ENCODE results near the gene SRP68. TPM values are rescaled to one million over a fixed set of nuclear protein-coding genes. Genes with fewer than 3 reads are reported as not detected.

Gene SRP68
- total RNA-seq, 2 experiments from 2014 or later: 106 to 108 TPM

DNA sequence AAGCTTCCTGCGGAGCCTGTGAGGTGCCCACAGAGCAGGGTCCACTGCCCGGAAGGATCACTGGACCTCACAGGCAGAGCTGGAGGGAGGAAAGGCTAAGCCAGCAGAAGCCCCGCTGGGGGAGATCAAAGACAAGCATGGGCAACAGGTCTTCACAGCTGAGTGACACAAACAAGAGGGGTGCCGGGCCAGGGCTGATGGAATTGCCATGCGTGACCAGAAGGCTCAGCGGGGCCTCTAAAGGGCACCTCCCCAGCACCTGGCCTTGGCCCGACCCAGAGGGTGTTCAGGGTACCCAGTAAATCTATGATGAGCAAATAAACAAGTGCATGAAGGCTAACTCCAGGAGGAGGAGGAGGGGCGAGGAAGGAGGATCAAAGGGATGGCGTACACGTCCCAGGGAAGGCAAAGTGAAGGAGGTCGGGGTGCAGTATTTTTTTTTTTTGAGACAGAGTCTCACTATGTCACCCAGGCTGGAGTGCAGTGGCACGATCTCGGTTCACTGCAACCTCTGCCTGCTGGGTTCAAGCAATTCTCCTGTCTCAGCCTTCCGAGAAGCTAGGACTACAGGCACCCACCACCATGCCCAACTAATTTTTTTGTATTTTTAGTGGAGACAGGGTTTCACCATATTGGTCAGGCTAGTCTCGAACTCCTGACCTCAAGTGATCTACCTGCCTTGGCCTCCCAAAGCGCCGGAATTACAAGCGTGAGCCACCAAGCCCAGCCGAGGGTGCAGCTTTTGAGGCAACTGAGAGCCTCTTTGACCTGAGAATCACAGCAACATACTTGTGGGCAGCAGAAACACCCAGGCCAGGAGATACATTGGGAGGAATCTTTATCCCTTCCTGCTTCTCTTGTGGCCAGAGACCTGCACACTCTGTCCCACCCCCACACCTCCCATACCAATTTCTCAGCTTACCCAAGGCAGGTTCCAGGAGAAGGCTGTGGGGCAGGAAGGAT is 47.4 kb upstream of the SRP68 start:
- H3K9me3 Mint-ChIP-seq: no peaks in the 10 kb centered on the region
- H3K27me3 Mint-ChIP-seq: no peaks in the 10 kb centered on the region
- DNase-seq (no peak), ATAC-seq (ENCODE audit: poor library complexity) (no peak)
- Histone ChIP-seq H3K9me3 (ENCODE audit: control insufficient read depth in 1 of 2, insufficient read depth in 1 of 2, low read length in 2 of 2) (no peaks in the 10 kb centered on the region), H3K4me1 (ENCODE audit: insufficient read depth, low read length) (peaks cover 25% of the 10 kb centered on the region), H3K4me3 (ENCODE audit: low read length) (no peak overlapping the region), H3K36me3 (ENCODE audit: insufficient read depth, low read length) (no peaks in the 10 kb centered on the region), H3K27me3 (ENCODE audit: control insufficient read depth in 1 of 2, insufficient read depth in 2 of 2, low read length in 2 of 2) (no peaks in the 10 kb centered on the region), H3K27ac (ENCODE audit: low read depth in 1 of 2, low read length in 2 of 2) (no peak overlapping the region)
- H3K4me3 Mint-ChIP-seq: no peak overlapping the region
- intact Hi-C loops (cut with DNase I, micrococcal nuclease): loop anchor here (2.0 to 5.0 kb wide), 3 partner anchors 178 to 278 kb away; no protein-coding TSS in a partner anchor
- POLR2A ChIA-PET: interaction anchor here (0.6 to 4.5 kb wide), 5 partner anchors 16 to 160 kb away, joined by 3 to 43 read pairs (median 4); no protein-coding TSS in a partner anchor
- H3K36me3 Mint-ChIP-seq (ENCODE audit: low read depth): no peaks in the 10 kb centered on the region
- H3K4me1 Mint-ChIP-seq (ENCODE audit: low read depth): peaks cover 5% of the 10 kb centered on the region
- no peak overlapping the region for H3K27ac Mint-ChIP-seq
- CTCF ChIA-PET: interaction anchor here (1.2 to 9.6 kb wide), 2 partner anchors 62 to 160 kb away, joined by 5 to 130 read pairs; no protein-coding TSS in a partner anchor
- TF ChIP-seq, protein P1, sequence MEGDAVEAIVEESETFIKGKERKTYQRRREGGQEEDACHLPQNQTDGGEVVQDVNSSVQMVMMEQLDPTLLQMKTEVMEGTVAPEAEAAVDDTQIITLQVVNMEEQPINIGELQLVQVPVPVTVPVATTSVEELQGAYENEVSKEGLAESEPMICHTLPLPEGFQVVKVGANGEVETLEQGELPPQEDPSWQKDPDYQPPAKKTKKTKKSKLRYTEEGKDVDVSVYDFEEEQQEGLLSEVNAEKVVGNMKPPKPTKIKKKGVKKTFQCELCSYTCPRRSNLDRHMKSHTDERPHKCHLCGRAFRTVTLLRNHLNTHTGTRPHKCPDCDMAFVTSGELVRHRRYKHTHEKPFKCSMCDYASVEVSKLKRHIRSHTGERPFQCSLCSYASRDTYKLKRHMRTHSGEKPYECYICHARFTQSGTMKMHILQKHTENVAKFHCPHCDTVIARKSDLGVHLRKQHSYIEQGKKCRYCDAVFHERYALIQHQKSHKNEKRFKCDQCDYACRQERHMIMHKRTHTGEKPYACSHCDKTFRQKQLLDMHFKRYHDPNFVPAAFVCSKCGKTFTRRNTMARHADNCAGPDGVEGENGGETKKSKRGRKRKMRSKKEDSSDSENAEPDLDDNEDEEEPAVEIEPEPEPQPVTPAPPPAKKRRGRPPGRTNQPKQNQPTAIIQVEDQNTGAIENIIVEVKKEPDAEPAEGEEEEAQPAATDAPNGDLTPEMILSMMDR (IDR thresholded peaks at IDR 0.05): no peak

DNA sequence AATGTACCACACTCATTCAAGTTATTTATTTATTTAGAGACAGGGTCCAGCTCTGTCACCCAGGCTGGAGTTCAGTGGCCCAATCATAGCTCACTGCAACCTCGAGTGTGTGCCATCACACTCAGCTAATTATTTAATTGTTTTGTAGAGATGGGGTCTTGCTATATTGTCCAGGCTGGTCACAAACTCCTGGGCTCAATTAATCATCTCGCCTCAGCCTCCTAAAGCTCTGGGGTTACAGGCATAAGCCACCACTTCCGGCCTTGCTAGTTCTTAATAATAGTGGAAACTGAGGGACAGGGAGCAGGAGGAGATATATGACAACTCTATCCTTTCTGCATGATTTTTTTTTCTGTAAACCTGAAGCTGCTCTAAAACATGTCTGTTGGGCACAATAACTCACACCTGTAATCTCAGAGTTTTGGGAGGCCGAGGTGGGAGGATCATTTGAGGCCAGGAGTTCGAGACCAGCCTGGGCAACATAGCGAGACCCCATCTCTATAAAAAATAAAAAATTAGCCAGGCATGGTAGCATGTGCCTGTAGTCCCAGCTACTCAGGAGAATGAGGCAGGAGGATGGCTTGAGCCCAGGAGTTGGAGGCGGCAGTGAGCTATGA is 42.9 kb upstream of the SRP68 start:
- Mint-ChIP-seq H3K4me3 (no peak overlapping the region), H3K9me3 (no peaks in the 10 kb centered on the region), H3K36me3 (ENCODE audit: low read depth) (no peaks in the 10 kb centered on the region), H3K27ac (no peak overlapping the region), H3K27me3 (no peaks in the 10 kb centered on the region), H3K4me1 (ENCODE audit: low read depth) (no peaks in the 10 kb centered on the region)
- ATAC-seq (ENCODE audit: poor library complexity): no peak
- CTCF ChIA-PET: interaction anchor here (1.4 kb wide), 1 partner anchor 164 kb away, joined by 6 read pairs; no protein-coding TSS in a partner anchor
- Histone ChIP-seq H3K9me3 (ENCODE audit: control insufficient read depth in 1 of 2, insufficient read depth in 1 of 2, low read length in 2 of 2) (no peaks in the 10 kb centered on the region), H3K36me3 (ENCODE audit: insufficient read depth, low read length) (no peaks in the 10 kb centered on the region), H3K4me1 (ENCODE audit: insufficient read depth, low read length) (no peaks in the 10 kb centered on the region), H3K27ac (ENCODE audit: low read depth in 1 of 2, low read length in 2 of 2) (no peak overlapping the region), H3K27me3 (ENCODE audit: control insufficient read depth in 1 of 2, insufficient read depth in 2 of 2, low read length in 2 of 2) (no peaks in the 10 kb centered on the region), H3K4me3 (ENCODE audit: low read length) (no peak overlapping the region)
- TF ChIP-seq, protein P1 (IDR thresholded peaks at IDR 0.05): no peak
- intact Hi-C loops (cut with DNase I, micrococcal nuclease): no loop called here
- POLR2A ChIA-PET: no interaction called here
- no peak for DNase-seq

DNA sequence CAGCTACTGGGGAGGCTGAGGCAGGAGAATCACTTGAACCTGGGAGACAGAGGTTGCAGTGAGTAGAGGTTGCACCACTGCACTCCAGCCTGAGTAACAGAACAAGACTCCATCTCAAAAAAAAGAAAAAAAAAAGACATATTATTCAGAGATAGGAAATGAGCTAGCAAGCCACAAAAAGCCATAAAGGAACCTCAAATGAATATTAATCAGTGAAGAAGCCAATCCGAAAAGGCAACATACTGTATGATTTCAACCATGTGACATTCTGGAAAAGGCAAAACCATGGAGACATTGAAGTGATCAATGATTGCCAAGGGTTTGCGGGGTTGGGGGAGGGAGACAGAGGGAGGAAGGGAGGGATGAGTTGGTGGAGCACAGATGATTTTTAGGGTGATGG is 39.6 kb upstream of the SRP68 start:
- DNase-seq (no peak), ATAC-seq (ENCODE audit: poor library complexity) (no peak)
- Histone ChIP-seq H3K9me3 (ENCODE audit: control insufficient read depth in 1 of 2, insufficient read depth in 1 of 2, low read length in 2 of 2) (no peaks in the 10 kb centered on the region), H3K27me3 (ENCODE audit: control insufficient read depth in 1 of 2, insufficient read depth in 2 of 2, low read length in 2 of 2) (no peaks in the 10 kb centered on the region), H3K4me3 (ENCODE audit: low read length) (no peak overlapping the region), H3K4me1 (ENCODE audit: insufficient read depth, low read length) (no peaks in the 10 kb centered on the region), H3K27ac (ENCODE audit: low read depth in 1 of 2, low read length in 2 of 2) (no peak overlapping the region), H3K36me3 (ENCODE audit: insufficient read depth, low read length) (no peaks in the 10 kb centered on the region)
- ChIA-PET POLR2A (no interaction called here), CTCF (no interaction called here)
- H3K9me3 Mint-ChIP-seq: no peaks in the 10 kb centered on the region
- intact Hi-C loops (cut with DNase I, micrococcal nuclease): no loop called here
- no peaks in the 10 kb centered on the region for H3K36me3 Mint-ChIP-seq (ENCODE audit: low read depth)
- H3K4me1 Mint-ChIP-seq (ENCODE audit: low read depth): no peaks in the 10 kb centered on the region
- no peaks in the 10 kb centered on the region for H3K27me3 Mint-ChIP-seq
- TF ChIP-seq, protein P1 (IDR thresholded peaks at IDR 0.05): no peak
- H3K27ac Mint-ChIP-seq: no peak overlapping the region
- H3K4me3 Mint-ChIP-seq: no peak overlapping the region
